Cardiac fibroblast (primary cell): ENCODE data around the gene NR4A1.

Source experiments
- DNase-seq, 2 donors: peaks; one replicate each; pipeline versions ENCODE4 v3.0.0 to v3.0.0-alpha.2; 2010; ENCODE audit warnings: low read depth in 2 of 2
- H3K4me3 ChIP-seq, 2 donors: replicated peaks in 1 of 2; 1 replicate in 1 of 2; 2 replicates in 1 of 2; pipeline ENCODE4 v1.5.1; 2011; ENCODE audit warnings: low read depth in 2 of 2, low read length in 2 of 2, mild to moderate bottlenecking in 2 of 2, moderate library complexity in 1 of 2
- CTCF ChIP-seq: IDR thresholded peaks from one replicate; pipeline ENCODE4 v1.5.1; 2011; ENCODE audit warnings: low read depth, mild to moderate bottlenecking, low read length, inconsistent platforms

NR4A1 gene

GRCh38 chr12:52027085-52027843 is 24.0 kb upstream of the NR4A1 start:
- no peak for TF ChIP-seq CTCF
- H3K4me3 ChIP-seq: no peak overlapping the region
- no peak for DNase-seq

GRCh38 chr12:52029685-52030084 is 21.6 kb upstream of the NR4A1 start:
- DNase-seq: peak in 1 of 2 donors; percentile 78
- TF ChIP-seq CTCF: no peak
- no peak overlapping the region for H3K4me3 ChIP-seq

- peak; percentile 78 to 91 for DNase-seq
- no peak for TF ChIP-seq CTCF
Measured at GRCh38 chr12:52032446-52032803, 18.8 kb upstream of the NR4A1 start.

GRCh38 chr12:52032804-52033445 is 18.3 kb upstream of the NR4A1 start:
- DNase-seq: peak; percentile 97 to 99

More at GRCh38 chr12:52032446-52032803, 18.8 kb upstream of the NR4A1 start:
- H3K4me3 ChIP-seq: peak overlapping the region; percentile 19 to 39

GRCh38 chr12:52033446-52034140 is 17.6 kb upstream of the NR4A1 start:
- no peak for TF ChIP-seq CTCF
- no peak overlapping the region for H3K4me3 ChIP-seq
- DNase-seq: no peak

More at GRCh38 chr12:52032804-52033445, 18.3 kb upstream of the NR4A1 start:
- H3K4me3 ChIP-seq: peak overlapping the region; percentile 19 to 39
- no peak for TF ChIP-seq CTCF

GRCh38 chr12:52035190-52035589 is 16.1 kb upstream of the NR4A1 start:
- H3K4me3 ChIP-seq: no peak overlapping the region
- TF ChIP-seq CTCF: no peak
- no peak for DNase-seq
